ENCODE measurements around the gene ABHD10. TPM values are rescaled to one million over a fixed set of nuclear protein-coding genes. Genes with fewer than 3 reads are reported as not detected.
A peak's percentile ranks its signal among the peaks of the same experiment; 100 is the strongest.

The ABHD10 gene
- total RNA-seq, 1 donor from 2014 or later = 28.4 TPM

- Mint-ChIP-seq H3K27me3 (peaks cover 8% of the 10 kb centered on the region), H3K36me3 (ENCODE audit: low read depth) (peaks cover 8% of the 10 kb centered on the region), H3K4me3 (peak within 1 kb of the TSS; percentile 86), H3K27ac (no peak within 1 kb of the TSS), H3K4me1 (peaks cover 15% of the 10 kb centered on the region), H3K9me3 (no peaks in the 10 kb centered on the region)
- DNase-seq = peak; percentile 21
- peak; percentile 79 for ATAC-seq (ENCODE audit: low read depth)
- intact Hi-C loops (cut with micrococcal nuclease) = no loop called here
- POLR2A ChIA-PET = interaction anchor here (0.6 to 1.5 kb wide), 4 partner anchors 10 to 330 kb away, joined by 3 to 5 read pairs (median 4); partner anchors contain the start of gene ABHD10
- CTCF ChIA-PET = interaction anchor here (0.7 to 3.1 kb wide), 2 partner anchors 10 to 15 kb away, joined by 3 to 20 read pairs; no protein-coding TSS in a partner anchor
- TF ChIP-seq, protein P1, sequence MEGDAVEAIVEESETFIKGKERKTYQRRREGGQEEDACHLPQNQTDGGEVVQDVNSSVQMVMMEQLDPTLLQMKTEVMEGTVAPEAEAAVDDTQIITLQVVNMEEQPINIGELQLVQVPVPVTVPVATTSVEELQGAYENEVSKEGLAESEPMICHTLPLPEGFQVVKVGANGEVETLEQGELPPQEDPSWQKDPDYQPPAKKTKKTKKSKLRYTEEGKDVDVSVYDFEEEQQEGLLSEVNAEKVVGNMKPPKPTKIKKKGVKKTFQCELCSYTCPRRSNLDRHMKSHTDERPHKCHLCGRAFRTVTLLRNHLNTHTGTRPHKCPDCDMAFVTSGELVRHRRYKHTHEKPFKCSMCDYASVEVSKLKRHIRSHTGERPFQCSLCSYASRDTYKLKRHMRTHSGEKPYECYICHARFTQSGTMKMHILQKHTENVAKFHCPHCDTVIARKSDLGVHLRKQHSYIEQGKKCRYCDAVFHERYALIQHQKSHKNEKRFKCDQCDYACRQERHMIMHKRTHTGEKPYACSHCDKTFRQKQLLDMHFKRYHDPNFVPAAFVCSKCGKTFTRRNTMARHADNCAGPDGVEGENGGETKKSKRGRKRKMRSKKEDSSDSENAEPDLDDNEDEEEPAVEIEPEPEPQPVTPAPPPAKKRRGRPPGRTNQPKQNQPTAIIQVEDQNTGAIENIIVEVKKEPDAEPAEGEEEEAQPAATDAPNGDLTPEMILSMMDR (IDR thresholded peaks at IDR 0.05) = no peak
These were observed 20.0 kb downstream of the ABHD10 start, which contains the start of gene TAGLN3 for GRCh38 chr3:111998636-111999483. Gene TAGLN3, plus strand, starts transcription at chr3:111998922. Its CDS starts 501 bp downstream, at chr3:111999423.

DNA sequence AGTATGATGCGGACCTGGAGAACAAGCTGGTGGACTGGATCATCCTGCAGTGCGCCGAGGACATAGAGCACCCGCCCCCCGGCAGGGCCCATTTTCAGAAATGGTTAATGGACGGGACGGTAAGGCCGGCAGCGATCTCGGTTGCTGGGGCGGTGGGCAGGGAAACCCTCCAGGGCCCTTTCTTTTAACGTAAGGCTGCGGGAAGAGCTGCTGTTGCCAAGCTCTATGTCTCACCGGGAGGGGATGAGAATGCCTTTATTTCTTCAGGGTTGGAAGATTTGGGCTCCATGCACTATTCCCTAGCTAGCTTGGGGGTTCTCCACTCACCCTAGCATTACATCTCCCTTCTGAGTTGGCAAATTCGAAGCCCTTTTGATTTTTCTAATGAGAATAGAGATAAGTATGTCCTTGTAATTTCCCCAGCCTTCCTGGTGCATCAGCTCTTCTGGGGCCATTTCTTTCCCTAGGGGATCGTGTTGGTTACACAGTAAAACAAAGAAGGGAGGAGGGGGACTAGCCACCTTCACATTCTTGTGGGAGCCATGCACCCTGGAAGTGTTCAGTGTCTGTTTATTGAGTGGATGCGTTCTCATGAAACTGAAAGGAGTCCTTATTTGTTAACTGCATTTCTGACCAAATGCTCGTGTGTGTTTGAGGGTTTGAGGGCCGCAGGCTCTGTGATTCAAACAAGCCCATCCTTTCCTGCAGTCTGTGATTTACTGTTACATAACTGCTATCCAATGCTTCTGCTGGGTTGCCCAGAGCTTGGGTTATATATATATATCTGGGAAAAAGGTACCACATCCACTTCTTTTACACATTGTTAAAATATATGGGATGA lies 20.9 kb downstream of the ABHD10 start:
- peaks cover 8% of the 10 kb centered on the region for H3K27me3 Mint-ChIP-seq
- H3K4me3 Mint-ChIP-seq = peak overlapping the region; percentile 86
- H3K27ac Mint-ChIP-seq = no peak overlapping the region
- H3K4me1 Mint-ChIP-seq = peaks cover 15% of the 10 kb centered on the region
- H3K9me3 Mint-ChIP-seq = no peaks in the 10 kb centered on the region
- ATAC-seq (ENCODE audit: low read depth) (no peak), DNase-seq (no peak)
- CTCF ChIA-PET = interaction anchor here (0.7 to 3.1 kb wide), 5 partner anchors 10 to 32 kb away, joined by 3 to 20 read pairs (median 4); no protein-coding TSS in a partner anchor
- intact Hi-C loops (cut with micrococcal nuclease) = no loop called here
- peaks cover 5% of the 10 kb centered on the region for H3K36me3 Mint-ChIP-seq (ENCODE audit: low read depth)
- POLR2A ChIA-PET = interaction anchor here (0.5 to 1.5 kb wide), 5 partner anchors 11 to 333 kb away, joined by 3 to 5 read pairs (median 4); partner anchors contain the start of gene ABHD10
- TF ChIP-seq, protein P1 (IDR thresholded peaks at IDR 0.05) = no peak

GRCh38 chr3:112000367-112000771 lies 21.5 kb downstream of the ABHD10 start:
- ATAC-seq (ENCODE audit: low read depth) = no peak

DNA sequence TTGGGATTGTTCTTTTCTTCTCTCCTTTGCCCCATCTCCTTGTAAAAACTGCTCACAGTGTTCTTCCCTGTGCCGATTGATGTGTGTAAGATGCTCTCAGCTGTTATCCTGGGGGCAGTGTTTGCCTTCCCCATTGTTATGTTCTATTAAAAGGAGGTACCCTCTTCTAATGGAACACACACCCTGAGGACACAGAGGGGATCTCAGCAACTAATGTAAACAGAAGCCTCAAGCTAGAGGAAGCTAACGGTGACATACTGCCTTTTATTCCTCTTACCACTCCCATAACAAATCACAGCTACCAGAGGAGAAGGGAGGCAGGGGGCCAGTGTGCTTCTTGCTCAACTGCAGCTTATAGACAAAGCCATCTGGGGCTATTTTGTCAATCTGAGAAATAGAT lies 22.1 kb downstream of the ABHD10 start:
- TF ChIP-seq, protein P1 (IDR thresholded peaks at IDR 0.05) = no peak
- Mint-ChIP-seq H3K36me3 (ENCODE audit: low read depth) (no peaks in the 10 kb centered on the region), H3K4me1 (peaks cover 15% of the 10 kb centered on the region), H3K9me3 (no peaks in the 10 kb centered on the region), H3K4me3 (no peak overlapping the region), H3K27ac (no peak overlapping the region), H3K27me3 (peaks cover 8% of the 10 kb centered on the region)
- POLR2A ChIA-PET = no interaction called here
- intact Hi-C loops (cut with micrococcal nuclease) = no loop called here
- ATAC-seq (ENCODE audit: low read depth) (no peak), DNase-seq (no peak)
- CTCF ChIA-PET = interaction anchor here (0.7 to 1.7 kb wide), 4 partner anchors 12 to 285 kb away, joined by 3 to 6 read pairs (median 4); no protein-coding TSS in a partner anchor

More at GRCh38 chr3:112000367-112000771, 21.5 kb downstream of the ABHD10 start:
- H3K36me3 Mint-ChIP-seq (ENCODE audit: low read depth) = peaks cover under 1% of the 10 kb centered on the region
- H3K4me3 Mint-ChIP-seq = no peak overlapping the region
- H3K27me3 Mint-ChIP-seq = peaks cover 8% of the 10 kb centered on the region
- no peak overlapping the region for H3K27ac Mint-ChIP-seq
- peaks cover 15% of the 10 kb centered on the region for H3K4me1 Mint-ChIP-seq
- TF ChIP-seq, protein P1 (IDR thresholded peaks at IDR 0.05) = no peak
- intact Hi-C loops (cut with micrococcal nuclease) = no loop called here
- no peak for DNase-seq
- H3K9me3 Mint-ChIP-seq = no peaks in the 10 kb centered on the region
- CTCF ChIA-PET = interaction anchor here (0.7 to 1.7 kb wide), 4 partner anchors 11 to 284 kb away, joined by 3 to 6 read pairs (median 4); no protein-coding TSS in a partner anchor
- POLR2A ChIA-PET = interaction anchor here (0.5 kb wide), 1 partner anchor 334 kb away, joined by 3 read pairs; no protein-coding TSS in a partner anchor
